ENCODE results near the gene KCNIP1.

DNA sequence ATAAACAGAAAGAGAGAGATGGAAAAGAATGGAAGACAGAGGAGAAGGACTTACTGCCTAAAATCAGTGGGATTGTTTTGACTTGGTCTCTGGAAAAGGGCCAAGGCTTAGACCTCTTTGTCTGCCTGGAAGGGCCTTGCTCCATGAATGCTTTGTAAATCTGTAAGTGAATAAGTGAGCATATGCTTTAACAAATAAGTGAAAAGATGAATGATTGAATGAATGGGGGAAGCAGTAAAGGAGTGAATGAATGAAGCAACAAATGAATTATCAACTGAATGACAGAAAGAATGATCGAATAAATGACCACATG, 5.5 kb downstream of the KCNIP1 start:
- TF ChIP-seq, protein P1, sequence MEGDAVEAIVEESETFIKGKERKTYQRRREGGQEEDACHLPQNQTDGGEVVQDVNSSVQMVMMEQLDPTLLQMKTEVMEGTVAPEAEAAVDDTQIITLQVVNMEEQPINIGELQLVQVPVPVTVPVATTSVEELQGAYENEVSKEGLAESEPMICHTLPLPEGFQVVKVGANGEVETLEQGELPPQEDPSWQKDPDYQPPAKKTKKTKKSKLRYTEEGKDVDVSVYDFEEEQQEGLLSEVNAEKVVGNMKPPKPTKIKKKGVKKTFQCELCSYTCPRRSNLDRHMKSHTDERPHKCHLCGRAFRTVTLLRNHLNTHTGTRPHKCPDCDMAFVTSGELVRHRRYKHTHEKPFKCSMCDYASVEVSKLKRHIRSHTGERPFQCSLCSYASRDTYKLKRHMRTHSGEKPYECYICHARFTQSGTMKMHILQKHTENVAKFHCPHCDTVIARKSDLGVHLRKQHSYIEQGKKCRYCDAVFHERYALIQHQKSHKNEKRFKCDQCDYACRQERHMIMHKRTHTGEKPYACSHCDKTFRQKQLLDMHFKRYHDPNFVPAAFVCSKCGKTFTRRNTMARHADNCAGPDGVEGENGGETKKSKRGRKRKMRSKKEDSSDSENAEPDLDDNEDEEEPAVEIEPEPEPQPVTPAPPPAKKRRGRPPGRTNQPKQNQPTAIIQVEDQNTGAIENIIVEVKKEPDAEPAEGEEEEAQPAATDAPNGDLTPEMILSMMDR (IDR thresholded peaks at IDR 0.05; ENCODE audit: low read depth, low read length) = no peak
- no peak for TF ChIP-seq POLR2A (IDR thresholded peaks at IDR 0.05; ENCODE audit: extremely low read depth, insufficient read length)
- TF ChIP-seq, protein P2, sequence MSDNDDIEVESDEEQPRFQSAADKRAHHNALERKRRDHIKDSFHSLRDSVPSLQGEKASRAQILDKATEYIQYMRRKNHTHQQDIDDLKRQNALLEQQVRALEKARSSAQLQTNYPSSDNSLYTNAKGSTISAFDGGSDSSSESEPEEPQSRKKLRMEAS (IDR thresholded peaks at IDR 0.05; ENCODE audit: low read depth, low read length) = no peak

Measured in NB4 (cell line).